MCF 10A (cell line): Measurements from ENCODE around the gene CCDC97. TPM values are rescaled to one million over a fixed set of nuclear protein-coding genes. Genes with fewer than 3 reads are reported as not detected.

Source experiments
- Bru-seq: library from RNA; stranded (reverse); fragments of 400-500 nt; gene quantifications from one replicate; lab custom pipeline; 2021; lab: Mats Ljungman, UMichigan
- BruChase-seq, 2 experiments: library from RNA; stranded (reverse); fragments of 400-500 nt; gene quantifications; one replicate each; lab custom pipeline; 2021; lab: Mats Ljungman, UMichigan
- BruUV-seq: library from RNA; stranded (reverse); fragments of 400-500 nt; replicated peaks from 2 replicates; lab custom pipeline; 2021; lab: Mats Ljungman, UMichigan
- CTCF ChIA-PET: fragments of 300-600 bp; sonication (Branson Sonifier 250); formaldehyde crosslinking; extraction: SDS; loops from one replicate; lab custom pipeline; 2021; ENCODE audit warnings: antibody characterized with exemption, inconsistent platforms; lab: Yijun Ruan, JAX
- POLR2A ChIA-PET: fragments of 300-600, 350-650 bp; sonication (Branson Sonifier 250); formaldehyde crosslinking; extraction: SDS; loops from one replicate; lab custom pipeline; 2020; ENCODE audit warnings: antibody characterized with exemption, inconsistent platforms; lab: Yijun Ruan, JAX
- DNase-seq: peaks from one replicate; pipeline ENCODE4 v3.0.0-alpha.2; 2018; ENCODE audit not compliant: unreplicated experiment
- H3K27ac Mint-ChIP-seq: one replicate; pipeline ENCODE4 v1.8.0; 2022; ENCODE audit warnings: mild to moderate bottlenecking, low read depth, mixed read lengths; ENCODE audit not compliant: unreplicated experiment
- H3K27me3 Mint-ChIP-seq: one replicate; pipeline ENCODE4 v1.8.0; 2022; ENCODE audit warnings: mixed read lengths; ENCODE audit not compliant: insufficient read depth, unreplicated experiment
- H3K36me3 Mint-ChIP-seq: one replicate; pipeline ENCODE4 v1.8.0; 2022; ENCODE audit warnings: mild to moderate bottlenecking, moderate library complexity, mixed read lengths; ENCODE audit not compliant: insufficient read depth, unreplicated experiment
- H3K4me1 Mint-ChIP-seq: one replicate; pipeline ENCODE4 v1.8.0; 2022; ENCODE audit warnings: mixed read lengths; ENCODE audit not compliant: insufficient read depth, unreplicated experiment
- H3K4me3 Mint-ChIP-seq: one replicate; pipeline ENCODE4 v1.8.0; 2022; ENCODE audit warnings: mild to moderate bottlenecking, moderate library complexity, mixed read lengths; ENCODE audit not compliant: unreplicated experiment
- H3K9me3 Mint-ChIP-seq: one replicate; pipeline ENCODE4 v1.8.0; 2022; ENCODE audit warnings: mixed read lengths; ENCODE audit not compliant: unreplicated experiment
- intact Hi-C: fragments of 100-400 bp; cut with micrococcal nuclease; formaldehyde crosslinking; loops from 2 replicates; pipeline ENCODE4 v1.14.1; 2022
- long read RNA-seq: library from polyadenylated mRNA; stranded (forward); transcript quantifications from one replicate; pipeline ENCODE4 v2.0.0, GENCODE V29; 2022
- total RNA-seq: library from RNA; stranded (reverse); gene quantifications from 2 replicates; pipeline ENCODE4 v1.2.3, GENCODE V29; 2022
- TF ChIP-seq, protein P1 (sequence below): fragments of 200-600 bp; IDR thresholded peaks from one replicate; pipeline ENCODE4 v1.8.0; 2022; ENCODE audit warnings: antibody characterized with exemption, mild to moderate bottlenecking; ENCODE audit not compliant: unreplicated experiment

The CCDC97 gene
- total RNA-seq (25.0 and 28.5 TPM in 2 replicates), Bru-seq, nascent RNA (percentile 66 among the genes with signal in this experiment), BruChase-seq, experiment 1, labeled RNA remaining after a 6-hour chase (percentile 78 among the genes with signal in this experiment), BruChase-seq, experiment 2, labeled RNA remaining after a 2-hour chase (percentile 73 among the genes with signal in this experiment)
- long read RNA-seq, transcript CCDC97-201 (5 exons, 3,322 nt) = major isoform, 46 of 70 reads
- long read RNA-seq, partial matches to known transcripts = 22 of 70 reads
- long read RNA-seq, other reads (novel, unspliced or antisense) = 2 of 70 reads

DNA sequence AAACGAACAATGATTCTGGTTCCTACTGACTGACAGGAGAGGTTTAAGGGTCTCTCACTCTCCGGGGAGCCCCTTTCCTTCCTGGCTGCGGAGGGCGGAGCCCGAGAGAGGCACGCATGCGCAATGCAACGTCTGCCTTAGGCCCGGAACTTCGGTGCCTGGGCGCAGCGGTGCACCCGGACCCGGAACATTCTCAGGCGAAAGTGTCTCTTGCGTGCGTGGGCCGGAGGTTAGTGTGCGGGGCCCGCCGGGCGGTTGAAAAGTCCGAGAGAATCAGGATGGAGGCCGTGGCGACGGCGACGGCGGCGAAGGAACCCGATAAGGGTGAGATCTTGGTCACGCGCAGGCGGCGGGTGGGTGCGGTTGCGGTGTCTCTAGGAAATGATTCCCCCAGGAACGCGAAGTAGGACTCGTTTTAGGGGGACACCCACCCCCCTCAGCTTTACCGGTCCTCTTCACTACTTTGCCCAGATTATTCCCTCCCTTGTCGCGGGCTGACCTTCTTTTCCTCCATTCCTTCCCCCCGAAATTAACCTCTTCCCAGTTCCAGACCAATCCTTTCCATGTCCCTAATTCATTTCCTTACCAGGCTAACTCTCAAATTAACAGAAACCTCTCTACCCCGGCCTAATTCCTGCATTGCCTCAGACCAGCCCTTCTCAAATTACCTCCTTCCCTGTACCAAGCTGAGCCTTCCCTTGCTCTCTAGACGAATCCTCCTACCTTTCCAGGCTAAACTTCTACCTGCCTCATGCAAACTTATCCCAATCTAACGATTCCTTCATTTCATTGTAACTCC, at the start of gene CCDC97:
Gene CCDC97 (plus strand): TSS at position 140 of the 799 bp plus-strand sequence. CDS start 139 bp downstream, at position 279.
- Mint-ChIP-seq H3K27me3 (no peaks in the 10 kb centered on the region), H3K4me1 (peaks cover 29% of the 10 kb centered on the region), H3K4me3 (peak within 1 kb of the TSS; percentile 87), H3K36me3 (peaks cover 77% of the 10 kb centered on the region), H3K9me3 (no peaks in the 10 kb centered on the region), H3K27ac (peak within 1 kb of the TSS; percentile 96)
- intact Hi-C loops = loop anchor here (5.0 kb wide), 1 partner anchor 42 kb away; the partner anchor contains the start of gene TGFB1
- TSS peak; percentile 38 for BruUV-seq
- peak; percentile 86 for DNase-seq
- CTCF ChIA-PET = interaction anchor here (0.6 to 3.1 kb wide), 8 partner anchors 17 to 1571 kb away, joined by 3 to 30 read pairs (median 4); no protein-coding TSS in a partner anchor
- POLR2A ChIA-PET = interaction anchor here (0.6 to 4.2 kb wide), 12 partner anchors 12 to 129 kb away, joined by 3 to 54 read pairs (median 6); partner anchors contain the start of genes AXL, B9D2, DMAC2 and HNRNPUL1
- TF ChIP-seq, protein P1, sequence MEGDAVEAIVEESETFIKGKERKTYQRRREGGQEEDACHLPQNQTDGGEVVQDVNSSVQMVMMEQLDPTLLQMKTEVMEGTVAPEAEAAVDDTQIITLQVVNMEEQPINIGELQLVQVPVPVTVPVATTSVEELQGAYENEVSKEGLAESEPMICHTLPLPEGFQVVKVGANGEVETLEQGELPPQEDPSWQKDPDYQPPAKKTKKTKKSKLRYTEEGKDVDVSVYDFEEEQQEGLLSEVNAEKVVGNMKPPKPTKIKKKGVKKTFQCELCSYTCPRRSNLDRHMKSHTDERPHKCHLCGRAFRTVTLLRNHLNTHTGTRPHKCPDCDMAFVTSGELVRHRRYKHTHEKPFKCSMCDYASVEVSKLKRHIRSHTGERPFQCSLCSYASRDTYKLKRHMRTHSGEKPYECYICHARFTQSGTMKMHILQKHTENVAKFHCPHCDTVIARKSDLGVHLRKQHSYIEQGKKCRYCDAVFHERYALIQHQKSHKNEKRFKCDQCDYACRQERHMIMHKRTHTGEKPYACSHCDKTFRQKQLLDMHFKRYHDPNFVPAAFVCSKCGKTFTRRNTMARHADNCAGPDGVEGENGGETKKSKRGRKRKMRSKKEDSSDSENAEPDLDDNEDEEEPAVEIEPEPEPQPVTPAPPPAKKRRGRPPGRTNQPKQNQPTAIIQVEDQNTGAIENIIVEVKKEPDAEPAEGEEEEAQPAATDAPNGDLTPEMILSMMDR = no peak

DNA sequence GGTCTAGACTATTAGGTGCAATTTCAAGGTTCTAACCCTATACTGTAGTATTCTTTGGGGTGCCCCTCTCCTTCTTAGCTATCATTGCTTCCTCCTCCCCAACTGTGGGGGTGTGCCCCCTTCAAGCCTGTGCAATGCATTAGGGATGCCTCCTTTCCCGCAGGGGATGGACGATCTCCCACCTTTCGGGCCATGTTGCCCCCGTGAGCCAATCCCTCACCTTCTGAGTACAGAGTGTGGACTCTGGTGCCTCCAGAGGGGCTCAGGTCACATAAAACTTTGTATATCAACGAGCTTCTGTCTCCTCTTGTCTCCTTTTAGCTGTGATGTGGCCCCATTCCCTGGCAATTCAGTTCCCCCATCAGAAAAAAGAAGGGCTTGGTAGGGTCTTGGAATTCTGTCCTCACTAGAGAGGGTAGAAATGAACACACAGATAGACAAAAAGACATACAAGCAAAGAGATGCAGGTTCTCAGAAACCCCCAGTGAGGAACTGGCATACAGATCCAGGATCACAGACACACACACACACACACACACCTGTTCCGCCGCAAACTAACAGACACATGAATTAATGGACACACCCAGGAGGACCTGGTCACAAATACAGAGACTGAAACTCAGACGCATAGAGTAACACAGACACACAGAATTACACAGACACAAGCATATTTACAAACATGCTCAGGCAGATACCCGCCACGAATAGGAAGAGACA, 48.3 kb upstream of the CCDC97 start:
- intact Hi-C loops = loop anchor here (1.0 to 5.0 kb wide), 5 partner anchors 43 to 594 kb away; partner anchors contain the start of genes AXL and TGFB1
- CTCF ChIA-PET = interaction anchor here (0.6 to 10.5 kb wide), 9 partner anchors 9 to 307 kb away, joined by 3 to 137 read pairs (median 3); partner anchors contain the start of gene AXL
- no peaks in the 10 kb centered on the region for H3K27me3 Mint-ChIP-seq
- DNase-seq = no peak
- peaks cover 68% of the 10 kb centered on the region for H3K36me3 Mint-ChIP-seq
- H3K9me3 Mint-ChIP-seq = no peaks in the 10 kb centered on the region
- POLR2A ChIA-PET = interaction anchor here (0.6 to 13.4 kb wide), 24 partner anchors 9 to 657 kb away, joined by 3 to 345 read pairs (median 4); partner anchors contain the start of genes ACTMAP, AXL, B9D2 and CCDC97
- TF ChIP-seq, protein P1 = no peak
- peaks cover 28% of the 10 kb centered on the region for H3K4me1 Mint-ChIP-seq
- peak overlapping the region; percentile 100 for H3K27ac Mint-ChIP-seq
- peak overlapping the region; percentile 89 for H3K4me3 Mint-ChIP-seq
- BruUV-seq = TSS peak; percentile 74

DNA sequence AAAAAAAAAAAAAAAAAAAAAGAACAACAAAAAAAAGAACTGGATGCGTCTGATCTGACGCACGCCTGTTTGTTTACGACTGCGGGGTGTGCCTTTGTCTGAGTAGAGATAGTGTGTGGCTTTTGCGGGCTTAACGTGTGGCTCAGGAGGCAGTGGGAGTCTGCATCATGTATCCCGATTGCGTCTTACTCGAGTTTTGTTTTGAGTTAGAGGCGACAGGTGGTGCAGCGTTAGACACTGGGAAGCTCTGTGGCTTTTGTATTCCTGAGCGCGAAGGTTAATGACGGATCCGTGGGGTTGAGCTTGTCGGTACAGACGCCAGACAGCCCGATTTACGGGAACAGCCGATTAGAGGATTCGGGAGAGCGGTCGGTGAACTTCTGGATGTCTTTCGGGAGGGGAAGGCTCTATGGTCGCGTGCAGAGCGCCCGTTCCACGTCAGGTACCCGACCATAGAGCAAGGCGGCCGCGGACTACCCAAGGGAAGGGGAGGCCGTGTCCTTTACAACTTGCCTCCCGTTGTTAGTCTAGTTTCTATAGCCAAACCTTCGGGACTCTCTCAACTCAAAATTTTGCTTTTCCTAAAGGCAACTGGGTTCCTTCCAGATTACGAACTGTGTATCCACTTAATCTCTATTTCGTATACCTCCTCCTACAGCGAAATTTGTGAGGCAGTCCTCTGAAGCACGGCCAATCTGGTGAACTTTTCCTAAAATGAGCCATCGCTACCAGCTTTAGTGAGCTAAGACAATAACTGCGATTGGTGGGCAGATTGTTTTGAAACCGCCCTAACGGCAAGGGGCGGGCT, 46.7 kb upstream of the CCDC97 start:
- DNase-seq = peak; percentile 69
- peaks cover 42% of the 10 kb centered on the region for H3K4me1 Mint-ChIP-seq
- H3K27ac Mint-ChIP-seq = peak overlapping the region; percentile 100
- no peaks in the 10 kb centered on the region for H3K9me3 Mint-ChIP-seq
- TF ChIP-seq, protein P1 = no peak
- peak overlapping the region; percentile 89 for H3K4me3 Mint-ChIP-seq
- H3K27me3 Mint-ChIP-seq = no peaks in the 10 kb centered on the region
- TSS peak; percentile 35 for BruUV-seq
- POLR2A ChIA-PET = interaction anchor here (0.6 to 13.4 kb wide), 55 partner anchors 8 to 1293 kb away, joined by 3 to 345 read pairs (median 4); partner anchors contain the start of genes ACTMAP, AXL, B9D2 and CCDC97
- intact Hi-C loops = loop anchor here (2.0 to 5.0 kb wide), 4 partner anchors 44 to 596 kb away; partner anchors contain the start of genes AXL and TGFB1
- H3K36me3 Mint-ChIP-seq = peaks cover 67% of the 10 kb centered on the region
- CTCF ChIA-PET = interaction anchor here (0.6 to 10.5 kb wide), 13 partner anchors 8 to 457 kb away, joined by 3 to 137 read pairs (median 4); partner anchors contain the start of genes AXL and B9D2
